Fibroblast of lung (primary cell): Measurements from ENCODE around the gene CERS1. TPM values are rescaled to one million over a fixed set of nuclear protein-coding genes. Genes with fewer than 3 reads are reported as not detected.

ENCODE experiments used
- DNase-seq, 2 donors: peaks; one replicate each; pipeline versions ENCODE4 v3.0.0 to v3.0.0-alpha.2; 2010; ENCODE audit warnings: low read depth in 2 of 2
- H2AFZ ChIP-seq: 2 replicates; pipeline ENCODE4 v1.5.1; 2012; ENCODE audit warnings: low read length, control low read depth, inconsistent platforms
- H3K27ac ChIP-seq: 2 replicates; pipeline ENCODE4 v1.5.1; 2011; ENCODE audit warnings: low read length, control low read depth; ENCODE audit not compliant: insufficient read depth
- H3K27me3 ChIP-seq: 2 replicates; pipeline ENCODE4 v1.5.1; 2011; ENCODE audit warnings: mild to moderate bottlenecking, low read length; ENCODE audit not compliant: control insufficient read depth, insufficient read depth
- H3K36me3 ChIP-seq: 2 replicates; pipeline ENCODE4 v1.5.1; 2011; ENCODE audit warnings: low read length; ENCODE audit not compliant: control insufficient read depth, insufficient read depth
- H3K4me1 ChIP-seq: 2 replicates; pipeline ENCODE4 v1.5.1; 2011; ENCODE audit warnings: low read length; ENCODE audit not compliant: control insufficient read depth, insufficient read depth; ENCODE audit errors: extremely low read depth
- H3K4me2 ChIP-seq: 2 replicates; pipeline ENCODE4 v1.5.1; 2011; ENCODE audit warnings: low read length, control low read depth; ENCODE audit not compliant: insufficient read depth; ENCODE audit errors: extremely low read depth
- H3K4me3 ChIP-seq, 4 experiments: fragments of 200-600 bp in 1 of 4; sonication (generic) in 1 of 4; replicated peaks in 1 of 4; 2 replicates each; pipeline ENCODE4 v1.5.1; 2011 to 2016; ENCODE audit warnings: low read length in 4 of 4, low read depth in 3 of 4, mild to moderate bottlenecking in 3 of 4, control low read depth in 2 of 4, inconsistent platforms in 1 of 4, mixed read lengths in 1 of 4; ENCODE audit not compliant: insufficient read depth in 1 of 4; ENCODE audit errors: control extremely low read depth in 1 of 4
- H3K79me2 ChIP-seq: 2 replicates; pipeline ENCODE4 v1.5.1; 2012; ENCODE audit warnings: mild to moderate bottlenecking, low read length, inconsistent platforms; ENCODE audit not compliant: control insufficient read depth, insufficient read depth
- H3K9ac ChIP-seq: 2 replicates; pipeline ENCODE4 v1.5.1; 2011; ENCODE audit warnings: mild to moderate bottlenecking, low read length, control low read depth; ENCODE audit not compliant: insufficient read depth
- H3K9me3 ChIP-seq: 2 replicates; pipeline ENCODE4 v1.5.1; 2012; ENCODE audit warnings: low read depth, low read length; ENCODE audit not compliant: control insufficient read depth, insufficient read depth
- H4K20me1 ChIP-seq: 2 replicates; pipeline ENCODE4 v1.5.1; 2011; ENCODE audit warnings: low read length; ENCODE audit not compliant: control insufficient read depth, insufficient read depth; ENCODE audit errors: extremely low read depth
- CTCF ChIP-seq, 2 donors: IDR thresholded peaks in 1 of 2; conservative IDR thresholded peaks in 1 of 2; 1 replicate in 1 of 2; 2 replicates in 1 of 2; pipeline ENCODE4 v1.5.1; 2011 to 2012; ENCODE audit warnings: low read length in 2 of 2, control low read depth in 1 of 2, inconsistent platforms in 1 of 2, low read depth in 1 of 2, mild to moderate bottlenecking in 1 of 2
- EZH2 ChIP-seq: IDR thresholded peaks from 2 replicates; pipeline ENCODE4 v1.5.1; 2012; ENCODE audit warnings: low read length, control low read depth, mild to moderate bottlenecking; ENCODE audit errors: missing control alignments
- polyA plus RNA-seq, 2 donors: library from polyadenylated mRNA; depleted of rRNA in 1 of 2; stranded (reverse) in 1 of 2; unstranded in 1 of 2; fragments of >200 nt; gene quantifications; 2 replicates each; pipeline ENCODE4 v1.2.1, GENCODE V29; 2011 to 2012; ENCODE audit warnings: missing spikeins in 1 of 2
- total RNA-seq: library from RNA; depleted of rRNA; stranded (reverse); fragments of >200 nt; gene quantifications from 2 replicates; pipeline ENCODE4 v1.2.1, GENCODE V29; 2014

Gene CERS1
- total and polyA plus RNA-seq, 2 donors (not counting 1 experiment from before 2014, with no cell fraction given), result 0.23 to 1.7 TPM

GRCh38 chr19:18898607-18899408 is 2.9 kb upstream of the CERS1 start:
- H3K27ac ChIP-seq, result no peak overlapping the region
- H3K36me3 ChIP-seq, result peaks cover 9% of the 10 kb centered on the region
- H3K4me2 ChIP-seq, result no peak overlapping the region
- peaks cover 2% of the 10 kb centered on the region for H3K4me1 ChIP-seq
- H3K79me2 ChIP-seq, result no peaks in the 10 kb centered on the region
- no peaks in the 10 kb centered on the region for H4K20me1 ChIP-seq
- H3K9me3 ChIP-seq, result no peaks in the 10 kb centered on the region
- no peak overlapping the region for H2AFZ ChIP-seq
- TF ChIP-seq CTCF (conservative IDR thresholded peaks at IDR 0.05 in 1 of 2, IDR thresholded peaks at IDR 0.05 in 1 of 2; ENCODE audit: low read depth in 1 of 2, low read length in 2 of 2), result no peak
- TF ChIP-seq EZH2, result no peak
- no peak for DNase-seq
- H3K9ac ChIP-seq, result no peak overlapping the region
- H3K4me3 ChIP-seq, result no peak overlapping the region
- H3K27me3 ChIP-seq, result peaks cover 13% of the 10 kb centered on the region

DNA sequence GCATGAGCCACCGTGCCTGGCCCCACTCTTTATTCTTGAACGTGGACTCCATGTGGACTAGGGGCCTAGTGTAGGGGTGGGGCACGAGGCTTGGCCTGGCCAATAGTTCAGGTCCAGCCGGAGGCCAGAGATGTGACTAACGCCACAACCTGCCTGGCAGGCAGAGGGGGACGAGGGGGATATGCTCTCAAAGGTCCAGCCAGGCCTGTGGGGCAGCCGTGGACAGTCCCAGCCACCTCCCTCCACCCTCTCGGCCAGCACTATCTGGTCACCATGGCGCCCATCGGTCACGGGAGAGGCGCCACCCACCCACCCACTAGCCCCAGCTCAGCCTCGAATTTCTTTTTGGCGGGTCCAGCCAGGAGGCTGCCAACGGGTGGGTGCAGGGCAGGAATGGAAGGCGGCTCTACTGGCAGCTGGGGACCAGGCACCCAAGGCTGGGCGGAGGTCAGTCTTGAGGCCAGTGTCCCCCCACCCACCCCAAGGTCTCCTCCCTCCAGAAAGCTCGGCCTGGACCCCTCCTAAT is 2.2 kb upstream of the CERS1 start:
- H3K9ac ChIP-seq, result no peak overlapping the region
- H4K20me1 ChIP-seq, result no peaks in the 10 kb centered on the region
- no peaks in the 10 kb centered on the region for H3K79me2 ChIP-seq
- H3K27me3 ChIP-seq, result peaks cover 18% of the 10 kb centered on the region
- H3K4me1 ChIP-seq, result peaks cover 2% of the 10 kb centered on the region
- H3K36me3 ChIP-seq, result peaks cover 9% of the 10 kb centered on the region
- peak in 1 of 2 donors; percentile 34 for DNase-seq
- no peak overlapping the region for H3K4me2 ChIP-seq
- no peak for TF ChIP-seq CTCF (conservative IDR thresholded peaks at IDR 0.05 in 1 of 2, IDR thresholded peaks at IDR 0.05 in 1 of 2; ENCODE audit: low read depth in 1 of 2, low read length in 2 of 2)
- TF ChIP-seq EZH2, result no peak
- no peak overlapping the region for H3K27ac ChIP-seq
- no peak overlapping the region for H3K4me3 ChIP-seq
- H3K9me3 ChIP-seq, result no peaks in the 10 kb centered on the region
- no peak overlapping the region for H2AFZ ChIP-seq

- Histone ChIP-seq H4K20me1 (no peaks in the 10 kb centered on the region), H3K4me3 (no peak overlapping the region), H3K9ac (no peak overlapping the region), H3K36me3 (peaks cover 9% of the 10 kb centered on the region), H3K4me2 (no peak overlapping the region), H2AFZ (no peak overlapping the region), H3K4me1 (peaks cover 2% of the 10 kb centered on the region), H3K27me3 (peaks cover 19% of the 10 kb centered on the region), H3K79me2 (no peaks in the 10 kb centered on the region), H3K9me3 (no peaks in the 10 kb centered on the region), H3K27ac (no peak overlapping the region)
- no peak for DNase-seq
- TF ChIP-seq EZH2, result no peak
- TF ChIP-seq CTCF (conservative IDR thresholded peaks at IDR 0.05 in 1 of 2, IDR thresholded peaks at IDR 0.05 in 1 of 2; ENCODE audit: low read depth in 1 of 2, low read length in 2 of 2), result no peak
Observed at GRCh38 chr19:18897094-18898029, 1.4 kb upstream of the CERS1 start.
